IMR-90 (cell line): ENCODE measurements around the gene LATS2. TPM values are rescaled to one million over a fixed set of nuclear protein-coding genes. Genes with fewer than 3 reads are reported as not detected.

Experiments used
- ATAC-seq: fragments of 200-7000 bp; cut with Tn5 transposase; 2 replicates; pipeline ENCODE4 v1.9.1; 2020; ENCODE audit warnings: low read depth, mild to moderate bottlenecking, moderate library complexity
- BruUV-seq: library from RNA; stranded (reverse); fragments of 400-500 nt; replicated peaks from 2 replicates; lab custom pipeline; 2021; lab: Mats Ljungman, UMichigan
- CTCF ChIA-PET: fragments of 300-600 bp; formaldehyde crosslinking; extraction: SDS; loops from one replicate; lab custom pipeline; 2021; ENCODE audit warnings: antibody characterized with exemption; lab: Yijun Ruan, JAX
- POLR2A ChIA-PET: fragments of 300-600 bp; sonication (Branson Sonifier 250); formaldehyde crosslinking; loops from one replicate; lab custom pipeline; 2022; ENCODE audit warnings: antibody characterized with exemption; ENCODE audit not compliant: unreplicated experiment; lab: Charles Lee
- DNase-seq: peaks from one replicate; pipeline ENCODE4 v3.0.0; 2013
- H2AFZ ChIP-seq: replicated peaks from 2 replicates; pipeline ENCODE3; 2013; ENCODE audit warnings: low read length, mild to moderate bottlenecking; ENCODE audit not compliant: poor library complexity
- H2AK5ac ChIP-seq: 2 replicates; pipeline ENCODE4 v1.6.1; 2013; ENCODE audit warnings: low read depth, low read length, inconsistent platforms
- H2AK9ac ChIP-seq: replicated peaks from 2 replicates; pipeline ENCODE3; 2013; ENCODE audit warnings: mild to moderate bottlenecking, low read depth, low read length, moderate library complexity; ENCODE audit not compliant: poor library complexity
- H2BK120ac ChIP-seq: 2 replicates; pipeline ENCODE4 v1.6.1; 2013; ENCODE audit warnings: low read depth, low read length, inconsistent platforms
- H2BK15ac ChIP-seq: 3 replicates; pipeline ENCODE4 v1.6.1; 2013; ENCODE audit warnings: low read depth, low read length, inconsistent platforms
- H2BK20ac ChIP-seq: 2 replicates; pipeline ENCODE4 v1.6.1; 2013; ENCODE audit warnings: low read depth, mild to moderate bottlenecking, inconsistent platforms, low read length, moderate library complexity
- H2BK5ac ChIP-seq: 2 replicates; pipeline ENCODE4 v1.6.1; 2013; ENCODE audit warnings: mild to moderate bottlenecking, low read depth, low read length, inconsistent platforms; ENCODE audit not compliant: poor library complexity, severe bottlenecking
- H3K14ac ChIP-seq: replicated peaks from 2 replicates; pipeline ENCODE4 v1.6.1; 2013; ENCODE audit warnings: low read depth, low read length, inconsistent platforms
- H3K18ac ChIP-seq: 2 replicates; pipeline ENCODE4 v1.6.1; 2013; ENCODE audit warnings: low read depth, low read length, control low read depth
- H3K23ac ChIP-seq: 2 replicates; pipeline ENCODE4 v1.6.1; 2013; ENCODE audit warnings: low read depth, low read length, inconsistent platforms
- H3K27ac ChIP-seq: 2 replicates; pipeline ENCODE4 v1.5.1; 2013; ENCODE audit warnings: mild to moderate bottlenecking, control low read depth, low read length; ENCODE audit not compliant: insufficient read depth
- H3K27me3 ChIP-seq: 2 replicates; pipeline ENCODE4 v1.6.1; 2013; ENCODE audit warnings: low read length; ENCODE audit not compliant: control insufficient read depth, insufficient read depth
- H3K36me3 ChIP-seq: 2 replicates; pipeline ENCODE4 v1.6.1; 2013; ENCODE audit warnings: low read length, mixed read lengths; ENCODE audit not compliant: control insufficient read depth, insufficient read depth
- H3K4ac ChIP-seq: 2 replicates; pipeline ENCODE4 v1.6.1; 2013; ENCODE audit warnings: low read depth, low read length, inconsistent platforms
- H3K4me1 ChIP-seq: 2 replicates; pipeline ENCODE4 v1.6.1; 2013; ENCODE audit warnings: low read length, mixed read lengths; ENCODE audit not compliant: control insufficient read depth, insufficient read depth
- H3K4me2 ChIP-seq: 2 replicates; pipeline ENCODE4 v1.6.1; 2013; ENCODE audit warnings: low read depth, mild to moderate bottlenecking, control low read depth, low read length, moderate library complexity
- H3K4me3 ChIP-seq: 2 replicates; pipeline ENCODE4 v1.5.1; 2013; ENCODE audit warnings: low read depth, mild to moderate bottlenecking, control low read depth, low read length, moderate library complexity; ENCODE audit not compliant: insufficient read depth
- H3K56ac ChIP-seq: 2 replicates; pipeline ENCODE4 v1.6.1; 2013; ENCODE audit warnings: low read length, inconsistent platforms; ENCODE audit not compliant: insufficient read depth; ENCODE audit errors: extremely low read depth
- H3K79me1 ChIP-seq, 2 experiments: 2 replicates each; pipeline ENCODE4 v1.6.1; 2013; ENCODE audit warnings: low read length in 2 of 2, inconsistent platforms in 1 of 2, low read depth in 1 of 2
- H3K9ac ChIP-seq: 2 replicates; pipeline ENCODE4 v1.6.1; 2013; ENCODE audit warnings: low read depth, low read length, control low read depth
- H3K9me1 ChIP-seq: 2 replicates; pipeline ENCODE4 v1.6.1; 2013; ENCODE audit warnings: low read length, inconsistent platforms; ENCODE audit not compliant: insufficient read depth
- H3K9me3 ChIP-seq: 2 replicates; pipeline ENCODE4 v1.6.1; 2013; ENCODE audit warnings: low read length; ENCODE audit not compliant: control insufficient read depth, insufficient read depth
- H4K20me1 ChIP-seq: 2 replicates; pipeline ENCODE4 v1.6.1; 2013; ENCODE audit warnings: low read length, inconsistent platforms; ENCODE audit not compliant: insufficient read depth
- H4K5ac ChIP-seq: 2 replicates; pipeline ENCODE4 v1.6.1; 2013; ENCODE audit warnings: mild to moderate bottlenecking, low read depth, low read length, control low read depth
- H4K8ac ChIP-seq, 2 experiments: 2 replicates each; pipeline ENCODE4 v1.6.1; 2013; ENCODE audit warnings: low read depth in 2 of 2, low read length in 2 of 2, control low read depth in 1 of 2, inconsistent platforms in 1 of 2
- H4K91ac ChIP-seq: 2 replicates; pipeline ENCODE4 v1.6.1; 2013; ENCODE audit warnings: low read depth, low read length, inconsistent platforms; ENCODE audit not compliant: insufficient read depth
- BHLHE40 ChIP-seq: fragments of 150-350 bp; IDR thresholded peaks from 2 replicates; pipeline ENCODE4 v1.6.1; 2016; ENCODE audit warnings: mild to moderate bottlenecking, low read depth, low read length
- CEBPB ChIP-seq: IDR thresholded peaks from 2 replicates; pipeline ENCODE4 v1.6.1; 2012; ENCODE audit warnings: low read depth, low read length, improper control_type of control experiment
- CHD1 ChIP-seq: IDR thresholded peaks from 2 replicates; pipeline ENCODE4 v1.6.1; 2012; ENCODE audit warnings: low read depth, low read length, improper control_type of control experiment
- CTCF ChIP-seq: conservative IDR thresholded peaks from 2 replicates; pipeline ENCODE4 v1.5.1; 2012; ENCODE audit warnings: mild to moderate bottlenecking, low read depth, low read length, improper control_type of control experiment
- FOS ChIP-seq: fragments of 150-350 bp; IDR thresholded peaks from 2 replicates; pipeline ENCODE4 v1.6.1; 2016; ENCODE audit warnings: low read depth, low read length
- MAFK ChIP-seq: IDR thresholded peaks from 2 replicates; pipeline ENCODE4 v1.6.1; 2012; ENCODE audit warnings: low read depth, low read length, improper control_type of control experiment
- MAZ ChIP-seq: IDR thresholded peaks from 2 replicates; pipeline ENCODE4 v1.6.1; 2012; ENCODE audit warnings: low read depth, mild to moderate bottlenecking, low read length, improper control_type of control experiment, moderate library complexity, borderline replicate concordance
- MXI1 ChIP-seq: IDR thresholded peaks from 2 replicates; pipeline ENCODE4 v1.6.1; 2012; ENCODE audit warnings: low read depth, mild to moderate bottlenecking, low read length, moderate library complexity, borderline replicate concordance
- NFE2L2 ChIP-seq: fragments of 150-350 bp; IDR thresholded peaks from 2 replicates; pipeline ENCODE4 v1.6.1; 2016; ENCODE audit warnings: low read depth, mild to moderate bottlenecking, low read length
- POLR2A ChIP-seq: IDR thresholded peaks from 2 replicates; pipeline ENCODE4 v1.6.1; 2012; ENCODE audit warnings: mild to moderate bottlenecking, low read depth, low read length
- RAD21 ChIP-seq: IDR thresholded peaks from 2 replicates; pipeline ENCODE4 v1.6.1; 2012; ENCODE audit warnings: low read length, improper control_type of control experiment
- RCOR1 ChIP-seq: IDR thresholded peaks from 2 replicates; pipeline ENCODE4 v1.6.1; 2012; ENCODE audit warnings: mild to moderate bottlenecking, low read length, improper control_type of control experiment; ENCODE audit not compliant: insufficient replicate concordance
- RFX5 ChIP-seq: IDR thresholded peaks from 2 replicates; pipeline ENCODE4 v1.8.0; 2012; ENCODE audit warnings: low read depth, mild to moderate bottlenecking, low read length, moderate library complexity
- SMC3 ChIP-seq: fragments of 150-350 bp; IDR thresholded peaks from 2 replicates; pipeline ENCODE4 v1.6.1; 2016; ENCODE audit warnings: low read depth, mild to moderate bottlenecking, antibody characterized with exemption, low read length, moderate library complexity
- WGBS, 2 experiments: methylation state at CpG; one replicate each; pipeline versions ENCODE4 v1.1.5 to v1.1.7; 2013; ENCODE audit warnings: missing lambda C conversion rate in 2 of 2; ENCODE audit not compliant: insufficient read length in 1 of 2; ENCODE audit errors: extremely low coverage in 2 of 2; 5-methylcytosine and 5-hydroxymethylcytosine counted together
- dilution Hi-C: fragments of 300-500 bp; cut with HindIII; formaldehyde crosslinking; loops from one replicate; pipeline ENCODE4 v1.14.3; 2018; ENCODE audit warnings: low sequenced_read_pairs; ENCODE audit not compliant: unreplicated experiment
- in situ Hi-C: fragments of 300-500 bp; cut with MboI; formaldehyde crosslinking; loops from 3 replicates; pipeline ENCODE4 v1.14.3; 2019; ENCODE audit warnings: low sequenced_read_pairs, inconsistent platforms, mixed read lengths
- intact Hi-C: fragments of 100-400 bp; cut with micrococcal nuclease; formaldehyde crosslinking; loops from 2 replicates; pipeline ENCODE4 v1.10.0; 2022
- polyA plus RNA-seq, 3 experiments: library from polyadenylated mRNA; depleted of rRNA; stranded (reverse); fragments of >200 nt; gene quantifications; 2 replicates each; pipeline ENCODE4 v1.2.3, GENCODE V29; 2012; ENCODE audit warnings: low replicate concordance in 1 of 3
- total RNA-seq: library from RNA; depleted of rRNA; stranded (reverse); fragments of >200 nt; gene quantifications from 2 replicates; pipeline ENCODE4 v1.2.3, GENCODE V29; 2012
- TF ChIP-seq, protein P1 (sequence below): fragments of 150-350 bp; IDR thresholded peaks from 2 replicates; pipeline ENCODE4 v1.6.1; 2017; ENCODE audit warnings: mild to moderate bottlenecking, antibody characterized with exemption, low read length, low read depth
- TF ChIP-seq, protein P2 (sequence below): fragments of 150-350 bp; IDR thresholded peaks from 2 replicates; pipeline ENCODE4 v1.6.1; 2016; ENCODE audit warnings: low read depth, mild to moderate bottlenecking, low read length, moderate library complexity, borderline replicate concordance

LATS2 gene
- total and polyA plus RNA-seq, 2 of the 4 experiments (the other 2 are of a cell fraction) = 12.7 to 22.4 TPM

DNA sequence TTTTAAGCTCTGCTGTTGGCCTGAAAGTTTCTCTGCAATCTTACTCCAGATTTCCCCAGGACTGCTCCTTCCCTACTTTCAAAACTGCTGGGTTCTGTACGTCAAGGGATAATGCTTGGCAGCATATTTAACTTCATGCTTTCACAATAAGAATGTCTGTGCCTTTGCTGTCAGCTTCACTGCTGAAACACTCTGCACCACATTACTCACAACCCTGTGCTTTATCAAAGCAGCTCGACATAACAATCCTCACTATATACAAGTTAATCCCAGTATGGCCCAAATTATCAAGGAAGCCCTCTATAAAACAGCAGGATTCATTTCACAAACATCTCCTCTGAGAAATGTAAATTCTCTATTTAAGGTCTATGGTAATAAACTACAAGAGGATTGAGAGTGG is 17.5 kb downstream of the LATS2 start:
- peaks cover 38% of the 10 kb centered on the region for H3K4me1 ChIP-seq
- TF ChIP-seq BHLHE40 (peak; percentile 29; the same call in 1 of the 2 replicates), MAFK (peak; percentile 36; the same call in 1 of the 2 replicates), CEBPB (peak; percentile 79), CHD1 (no peak), MXI1 (peak; percentile 85), MAZ (no peak), RAD21 (no peak; the same call in 1 of the 2 replicates), NFE2L2 (no peak), RCOR1 (peak; percentile 73), FOS (peak; percentile 64; the same call in 1 of the 2 replicates), RFX5 (no peak), SMC3 (0 out of 2 replicates have a peak, but pooled peaks have one; percentile 8), POLR2A (no peak), CTCF (no peak)
- TF ChIP-seq, protein P1, sequence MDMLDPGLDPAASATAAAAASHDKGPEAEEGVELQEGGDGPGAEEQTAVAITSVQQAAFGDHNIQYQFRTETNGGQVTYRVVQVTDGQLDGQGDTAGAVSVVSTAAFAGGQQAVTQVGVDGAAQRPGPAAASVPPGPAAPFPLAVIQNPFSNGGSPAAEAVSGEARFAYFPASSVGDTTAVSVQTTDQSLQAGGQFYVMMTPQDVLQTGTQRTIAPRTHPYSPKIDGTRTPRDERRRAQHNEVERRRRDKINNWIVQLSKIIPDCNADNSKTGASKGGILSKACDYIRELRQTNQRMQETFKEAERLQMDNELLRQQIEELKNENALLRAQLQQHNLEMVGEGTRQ = no peak
- TF ChIP-seq, protein P2, sequence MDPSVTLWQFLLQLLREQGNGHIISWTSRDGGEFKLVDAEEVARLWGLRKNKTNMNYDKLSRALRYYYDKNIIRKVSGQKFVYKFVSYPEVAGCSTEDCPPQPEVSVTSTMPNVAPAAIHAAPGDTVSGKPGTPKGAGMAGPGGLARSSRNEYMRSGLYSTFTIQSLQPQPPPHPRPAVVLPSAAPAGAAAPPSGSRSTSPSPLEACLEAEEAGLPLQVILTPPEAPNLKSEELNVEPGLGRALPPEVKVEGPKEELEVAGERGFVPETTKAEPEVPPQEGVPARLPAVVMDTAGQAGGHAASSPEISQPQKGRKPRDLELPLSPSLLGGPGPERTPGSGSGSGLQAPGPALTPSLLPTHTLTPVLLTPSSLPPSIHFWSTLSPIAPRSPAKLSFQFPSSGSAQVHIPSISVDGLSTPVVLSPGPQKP = no peak
- no peak overlapping the region for H3K4me3 ChIP-seq
- peak overlapping the region; percentile 85 for H2BK5ac ChIP-seq
- no peak overlapping the region for H2BK120ac ChIP-seq
- no peak overlapping the region for H4K5ac ChIP-seq
- BruUV-seq = no TSS peak
- H2BK20ac ChIP-seq = no peak overlapping the region
- intact Hi-C loops = loop anchor here (1.0 to 5.0 kb wide), 4 partner anchors 29 to 101 kb away; no protein-coding TSS in a partner anchor
- no peak overlapping the region for H3K56ac ChIP-seq
- ChIA-PET CTCF (interaction anchor here (1.1 to 1.9 kb wide), 2 partner anchors 13 to 28 kb away, joined by 3 to 5 read pairs; no protein-coding TSS in a partner anchor), POLR2A (no interaction called here)
- no peak overlapping the region for H2AFZ ChIP-seq
- H3K4ac ChIP-seq = no peak overlapping the region
- H3K9me3 ChIP-seq = no peaks in the 10 kb centered on the region
- in situ Hi-C loops = no loop called here
- ATAC-seq = peak; percentile 91
- DNase-seq = peak; percentile 96
- H4K20me1 ChIP-seq = peaks cover 96% of the 10 kb centered on the region
- H4K91ac ChIP-seq = no peak overlapping the region
- H3K27ac ChIP-seq = peak overlapping the region; percentile 12; the same call in 1 of the 2 replicates
- no peak overlapping the region for H2AK9ac ChIP-seq
- no peak overlapping the region for H4K8ac ChIP-seq
- no peak overlapping the region for H2AK5ac ChIP-seq
- H3K23ac ChIP-seq = no peak overlapping the region
- dilution Hi-C loops = no loop called here
- H3K14ac ChIP-seq = no peak overlapping the region
- peaks cover 30% of the 10 kb centered on the region for H3K9me1 ChIP-seq
- no peak overlapping the region for H3K18ac ChIP-seq
- peaks cover 16 to 71% of the 10 kb centered on the region in 2 experiments for H3K79me1 ChIP-seq
- H2BK15ac ChIP-seq = no peak overlapping the region
- H3K27me3 ChIP-seq = no peaks in the 10 kb centered on the region
- no peak overlapping the region for H3K9ac ChIP-seq
- WGBS, 2 experiments = 0% methylated on average over 1 of the region's 2 CpGs; no CpG with 5 or more reads in 1 of the 2 experiments
- peaks cover 40% of the 10 kb centered on the region for H3K36me3 ChIP-seq
- H3K4me2 ChIP-seq = peak overlapping the region; percentile 53; the same call in 1 of the 2 replicates
